ENCODE data around the gene PTPN20.

DNA sequence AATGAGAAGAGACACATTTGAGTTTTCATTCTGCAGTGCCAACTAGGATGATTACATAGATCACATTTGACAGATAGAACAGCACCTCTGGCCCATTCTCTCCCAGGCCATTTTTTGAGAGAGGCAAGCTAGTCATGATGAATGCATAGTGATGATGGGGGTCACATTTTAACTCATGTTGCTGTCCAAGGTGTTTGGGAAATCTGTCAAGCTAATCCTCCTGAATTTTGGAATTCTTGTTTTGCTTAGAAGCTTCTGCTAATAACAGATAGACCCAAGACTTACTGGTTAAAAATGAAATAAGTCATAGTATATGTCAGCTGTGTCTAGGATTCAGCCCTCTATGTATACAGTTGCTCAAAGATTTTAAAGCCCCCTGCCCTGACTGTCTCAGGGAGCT lies 101.0 kb downstream of the PTPN20 start:
- TF ChIP-seq, protein P1, sequence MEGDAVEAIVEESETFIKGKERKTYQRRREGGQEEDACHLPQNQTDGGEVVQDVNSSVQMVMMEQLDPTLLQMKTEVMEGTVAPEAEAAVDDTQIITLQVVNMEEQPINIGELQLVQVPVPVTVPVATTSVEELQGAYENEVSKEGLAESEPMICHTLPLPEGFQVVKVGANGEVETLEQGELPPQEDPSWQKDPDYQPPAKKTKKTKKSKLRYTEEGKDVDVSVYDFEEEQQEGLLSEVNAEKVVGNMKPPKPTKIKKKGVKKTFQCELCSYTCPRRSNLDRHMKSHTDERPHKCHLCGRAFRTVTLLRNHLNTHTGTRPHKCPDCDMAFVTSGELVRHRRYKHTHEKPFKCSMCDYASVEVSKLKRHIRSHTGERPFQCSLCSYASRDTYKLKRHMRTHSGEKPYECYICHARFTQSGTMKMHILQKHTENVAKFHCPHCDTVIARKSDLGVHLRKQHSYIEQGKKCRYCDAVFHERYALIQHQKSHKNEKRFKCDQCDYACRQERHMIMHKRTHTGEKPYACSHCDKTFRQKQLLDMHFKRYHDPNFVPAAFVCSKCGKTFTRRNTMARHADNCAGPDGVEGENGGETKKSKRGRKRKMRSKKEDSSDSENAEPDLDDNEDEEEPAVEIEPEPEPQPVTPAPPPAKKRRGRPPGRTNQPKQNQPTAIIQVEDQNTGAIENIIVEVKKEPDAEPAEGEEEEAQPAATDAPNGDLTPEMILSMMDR (IDR thresholded peaks at IDR 0.05): no peak
- no peak for TF ChIP-seq POLR2A (IDR thresholded peaks at IDR 0.05)
